Endothelial cell of umbilical vein (primary cell): ENCODE results near the gene UGCG. TPM values are rescaled to one million over a fixed set of nuclear protein-coding genes. Genes with fewer than 3 reads are reported as not detected.

Experiments used
- BruUV-seq: library from RNA; stranded (reverse); fragments of 400-500 nt; replicated peaks from 2 replicates; lab custom pipeline; 2021; lab: Mats Ljungman, UMichigan
- CTCF ChIA-PET: fragments of 300-600, 350-600 bp; sonication (Branson Sonifier 250); formaldehyde crosslinking; loops from one replicate; lab custom pipeline; 2021; ENCODE audit warnings: antibody characterized with exemption, inconsistent platforms; lab: Charles Lee
- POLR2A ChIA-PET: fragments of 300-600, 350-600 bp; sonication (Branson Sonifier 250); formaldehyde crosslinking; loops from one replicate; lab custom pipeline; 2021; ENCODE audit warnings: antibody characterized with exemption, inconsistent platforms; lab: Charles Lee
- DNase-seq: peaks from one replicate; pipeline ENCODE4 v3.0.0-alpha.2; 2011; ENCODE audit warnings: low read depth, low spot score
- FAIRE-seq: peaks from 2 replicates; lab custom pipeline; 2011; peaks lifted over from hg19 to GRCh38; lab: Jason Lieb, UNC
- H2AFZ ChIP-seq: 2 replicates; pipeline ENCODE4 v1.6.0; 2012; ENCODE audit warnings: low read depth, low read length, control low read depth, inconsistent platforms
- H3K27ac ChIP-seq: 2 replicates; pipeline ENCODE4 v1.5.1; 2011; ENCODE audit warnings: low read depth, mild to moderate bottlenecking, control low read depth, low read length, moderate library complexity; ENCODE audit not compliant: insufficient read depth
- H3K27me3 ChIP-seq, 2 experiments: 2 replicates each; pipeline versions ENCODE4 v1.6.0 to v1.6.1; 2011; ENCODE audit warnings: low read length in 2 of 2, mixed read lengths in 1 of 2; ENCODE audit not compliant: control insufficient read depth in 2 of 2, insufficient read depth in 2 of 2
- H3K36me3 ChIP-seq, 2 experiments: 2 replicates in 1 of 2; 3 replicates in 1 of 2; pipeline ENCODE4 v1.5.1; 2011; ENCODE audit warnings: low read length in 2 of 2, mild to moderate bottlenecking in 1 of 2, moderate library complexity in 1 of 2; ENCODE audit not compliant: control insufficient read depth in 2 of 2, insufficient read depth in 2 of 2; ENCODE audit errors: extremely low read depth in 1 of 2
- H3K4me1 ChIP-seq: 3 replicates; pipeline ENCODE4 v1.5.1; 2011; ENCODE audit warnings: mild to moderate bottlenecking, low read length; ENCODE audit not compliant: control insufficient read depth, insufficient read depth; ENCODE audit errors: extremely low read depth
- H3K4me2 ChIP-seq: 2 replicates; pipeline ENCODE4 v1.6.1; 2011; ENCODE audit warnings: low read length, control low read depth, mixed read lengths; ENCODE audit not compliant: insufficient read depth
- H3K4me3 ChIP-seq, 3 experiments: fragments of 200-600 bp in 1 of 3; sonication (generic), shearing (Covaris generic) in 1 of 3; replicated peaks in 1 of 3; 2 replicates each; pipeline ENCODE4 v1.5.1; 2011 to 2016; ENCODE audit warnings: control low read depth in 3 of 3, low read length in 3 of 3, mild to moderate bottlenecking in 2 of 3, inconsistent platforms in 1 of 3, low read depth in 1 of 3, moderate library complexity in 1 of 3; ENCODE audit not compliant: insufficient read depth in 1 of 3
- H3K79me2 ChIP-seq: 2 replicates; pipeline ENCODE4 v1.6.0; 2012; ENCODE audit warnings: low read length, inconsistent platforms; ENCODE audit not compliant: control insufficient read depth, insufficient read depth
- H3K9ac ChIP-seq: replicated peaks from 2 replicates; pipeline ENCODE3; 2011; ENCODE audit warnings: low read length, control low read depth; ENCODE audit not compliant: insufficient read depth; ENCODE audit errors: extremely low read depth
- H3K9me1 ChIP-seq: replicated peaks from 3 replicates; pipeline ENCODE4 v1.6.0; 2011; ENCODE audit warnings: mild to moderate bottlenecking, low read length; ENCODE audit not compliant: control insufficient read depth, insufficient read depth; ENCODE audit errors: extremely low read depth
- H3K9me3 ChIP-seq: replicated peaks from 2 replicates; pipeline ENCODE4 v1.5.1; 2012; ENCODE audit warnings: low read length, inconsistent platforms; ENCODE audit not compliant: control insufficient read depth, insufficient read depth
- H4K20me1 ChIP-seq: replicated peaks from 2 replicates; pipeline ENCODE3; 2011; ENCODE audit warnings: mild to moderate bottlenecking, low read length; ENCODE audit not compliant: control insufficient read depth, insufficient read depth; ENCODE audit errors: extremely low read depth
- EZH2 ChIP-seq: IDR thresholded peaks from 2 replicates; pipeline ENCODE4 v1.6.1; 2012; ENCODE audit warnings: borderline replicate concordance, low read depth, mild to moderate bottlenecking, moderate library complexity, low read length, inconsistent platforms; ENCODE audit not compliant: severe bottlenecking
- FOS ChIP-seq: IDR thresholded peaks from 2 replicates; pipeline ENCODE4 v1.6.1; 2011; ENCODE audit warnings: mild to moderate bottlenecking, low read length, moderate library complexity, borderline replicate concordance; ENCODE audit not compliant: insufficient read depth
- GATA2 ChIP-seq: IDR thresholded peaks from 2 replicates; pipeline ENCODE4 v1.7.0; 2011; ENCODE audit warnings: low read depth, mild to moderate bottlenecking, moderate library complexity, mixed read lengths, low read length; ENCODE audit not compliant: insufficient read length, insufficient read depth
- JUN ChIP-seq: IDR thresholded peaks from 2 replicates; pipeline ENCODE4 v1.6.1; 2011; ENCODE audit warnings: borderline replicate concordance, low read depth; ENCODE audit not compliant: insufficient read length, insufficient read depth
- MYC ChIP-seq: IDR thresholded peaks from one replicate; pipeline ENCODE4 v1.6.1; 2011; ENCODE audit warnings: mild to moderate bottlenecking, low read depth, low read length
- POLR2A ChIP-seq: IDR thresholded peaks from 2 replicates; pipeline ENCODE4 v1.6.1; 2012; ENCODE audit warnings: low read depth, mild to moderate bottlenecking, control low read depth, low read length
- POLR2AphosphoS5 ChIP-seq: IDR thresholded peaks from 2 replicates; pipeline ENCODE4 v1.6.1; 2012; ENCODE audit warnings: low read depth, mild to moderate bottlenecking, control low read depth, low read length, moderate library complexity; ENCODE audit not compliant: insufficient read depth
- dilution Hi-C: fragments of 300-500 bp; cut with MboI; formaldehyde crosslinking; loops from one replicate; pipeline ENCODE4 v1.15.0; 2019; ENCODE audit warnings: low sequenced_read_pairs; ENCODE audit not compliant: extremely low pct_ligation_motif_present
- intact Hi-C: fragments of 100-400 bp; cut with micrococcal nuclease; formaldehyde crosslinking; loops from one replicate; pipeline ENCODE4 v1.10.0; 2022
- polyA plus RNA-seq, 4 experiments: library from polyadenylated mRNA; depleted of rRNA in 3 of 4; stranded (reverse) in 3 of 4; unstranded in 1 of 4; fragments of >200 nt; gene quantifications; 2 replicates each; pipeline versions ENCODE4 v1.2.1 to v1.2.3, GENCODE V29; 2011 to 2012; ENCODE audit warnings: missing spikeins in 1 of 4
- total RNA-seq: library from RNA; stranded (reverse); gene quantifications from 2 replicates; pipeline ENCODE4 v1.2.3, GENCODE V29; 2021
- TF ChIP-seq, protein P1 (sequence below), 2 donors: IDR thresholded peaks; 1 replicate in 1 of 2; 2 replicates in 1 of 2; pipeline ENCODE4 v1.5.1; 2011; ENCODE audit warnings: low read length in 2 of 2, mild to moderate bottlenecking in 2 of 2, moderate library complexity in 2 of 2, control low read depth in 1 of 2, inconsistent platforms in 1 of 2, low read depth in 1 of 2; ENCODE audit not compliant: insufficient read depth in 1 of 2; ENCODE audit errors: extremely low read depth in 1 of 2
- TF ChIP-seq, protein P2 (sequence below): IDR thresholded peaks from 2 replicates; pipeline ENCODE4 v1.6.1; 2011; ENCODE audit not compliant: insufficient read depth, insufficient read length

The UGCG gene
- total and polyA plus RNA-seq, 2 donors (not counting 3 experiments of a cell fraction or from before 2014, with no cell fraction given), result 28.5 to 38.5 TPM

DNA sequence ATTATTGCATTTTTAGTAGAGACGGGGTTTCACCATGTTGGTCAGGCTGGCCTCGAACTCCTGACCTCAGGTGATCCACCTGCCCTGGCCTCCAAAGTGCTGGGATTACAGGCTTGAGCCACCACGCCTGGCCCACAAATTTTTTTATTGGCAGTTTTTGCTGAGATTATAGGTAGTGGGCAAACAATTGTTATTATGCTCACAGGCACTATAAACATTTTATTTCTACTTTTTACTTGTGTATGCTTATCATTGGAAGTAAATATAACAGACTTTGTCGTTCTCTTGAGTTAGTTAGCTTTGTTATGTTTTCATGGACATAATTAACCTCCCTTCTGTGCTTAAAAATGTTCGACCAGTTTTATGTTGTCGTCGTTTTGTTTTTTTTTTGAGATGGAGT is 23.9 kb downstream of the UGCG start:
- H3K4me3 ChIP-seq, result no peak overlapping the region
- FAIRE-seq (no peak), DNase-seq (no peak)
- CTCF ChIA-PET, result interaction anchor here (1.9 kb wide), 1 partner anchor 154 kb away, joined by 6 read pairs; no protein-coding TSS in a partner anchor
- TF ChIP-seq EZH2 (no peak), POLR2A (no peak), MYC (no peak), JUN (no peak), GATA2 (no peak), FOS (no peak), POLR2AphosphoS5 (no peak)
- TF ChIP-seq, protein P1, sequence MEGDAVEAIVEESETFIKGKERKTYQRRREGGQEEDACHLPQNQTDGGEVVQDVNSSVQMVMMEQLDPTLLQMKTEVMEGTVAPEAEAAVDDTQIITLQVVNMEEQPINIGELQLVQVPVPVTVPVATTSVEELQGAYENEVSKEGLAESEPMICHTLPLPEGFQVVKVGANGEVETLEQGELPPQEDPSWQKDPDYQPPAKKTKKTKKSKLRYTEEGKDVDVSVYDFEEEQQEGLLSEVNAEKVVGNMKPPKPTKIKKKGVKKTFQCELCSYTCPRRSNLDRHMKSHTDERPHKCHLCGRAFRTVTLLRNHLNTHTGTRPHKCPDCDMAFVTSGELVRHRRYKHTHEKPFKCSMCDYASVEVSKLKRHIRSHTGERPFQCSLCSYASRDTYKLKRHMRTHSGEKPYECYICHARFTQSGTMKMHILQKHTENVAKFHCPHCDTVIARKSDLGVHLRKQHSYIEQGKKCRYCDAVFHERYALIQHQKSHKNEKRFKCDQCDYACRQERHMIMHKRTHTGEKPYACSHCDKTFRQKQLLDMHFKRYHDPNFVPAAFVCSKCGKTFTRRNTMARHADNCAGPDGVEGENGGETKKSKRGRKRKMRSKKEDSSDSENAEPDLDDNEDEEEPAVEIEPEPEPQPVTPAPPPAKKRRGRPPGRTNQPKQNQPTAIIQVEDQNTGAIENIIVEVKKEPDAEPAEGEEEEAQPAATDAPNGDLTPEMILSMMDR (IDR thresholded peaks at IDR 0.05; ENCODE audit: extremely low read depth in 1 of 2, insufficient read depth in 1 of 2, low read depth in 1 of 2, low read length in 2 of 2), result no peak
- TF ChIP-seq, protein P2, sequence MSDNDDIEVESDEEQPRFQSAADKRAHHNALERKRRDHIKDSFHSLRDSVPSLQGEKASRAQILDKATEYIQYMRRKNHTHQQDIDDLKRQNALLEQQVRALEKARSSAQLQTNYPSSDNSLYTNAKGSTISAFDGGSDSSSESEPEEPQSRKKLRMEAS, result no peak
- H3K9me1 ChIP-seq, result no peaks in the 10 kb centered on the region
- H3K36me3 ChIP-seq, result peaks cover 0 to 5% of the 10 kb centered on the region in 2 experiments
- H3K4me1 ChIP-seq, result peaks cover 18% of the 10 kb centered on the region
- POLR2A ChIA-PET, result no interaction called here
- H4K20me1 ChIP-seq, result peaks cover 2% of the 10 kb centered on the region
- no TSS peak for BruUV-seq
- peaks cover 73% of the 10 kb centered on the region for H3K79me2 ChIP-seq
- H3K27ac ChIP-seq, result no peak overlapping the region
- H2AFZ ChIP-seq, result no peak overlapping the region
- H3K9me3 ChIP-seq, result no peaks in the 10 kb centered on the region
- no peaks in the 10 kb centered on the region for H3K27me3 ChIP-seq
- intact Hi-C loops, result no loop called here
- dilution Hi-C loops, result no loop called here
- H3K4me2 ChIP-seq, result no peak overlapping the region
- no peak overlapping the region for H3K9ac ChIP-seq
